Hepatocyte (in vitro differentiated cells): ENCODE results near the gene EBI3. TPM values are rescaled to one million over a fixed set of nuclear protein-coding genes. Genes with fewer than 3 reads are reported as not detected.

Experiments
- DNase-seq: peaks from one replicate; pipeline ENCODE4 v3.0.0-alpha.2; 2016; ENCODE audit warnings: low spot score
- H2AFZ ChIP-seq: fragments of 200-600 bp; sonication (generic); 2 replicates; pipeline ENCODE4 v1.6.0; 2016; ENCODE audit warnings: antibody characterized with exemption, mild to moderate bottlenecking
- H3K27ac ChIP-seq: fragments of 200-600 bp; sonication (generic); 2 replicates; pipeline ENCODE4 v1.5.1; 2016; ENCODE audit warnings: mild to moderate bottlenecking
- H3K27me3 ChIP-seq: fragments of 200-600 bp; sonication (generic); 2 replicates; pipeline ENCODE4 v1.6.1; 2016
- H3K36me3 ChIP-seq: fragments of 200-600 bp; sonication (generic); replicated peaks from 2 replicates; pipeline ENCODE4 v1.5.1; 2016; ENCODE audit warnings: low read depth; ENCODE audit not compliant: insufficient read depth
- H3K4me1 ChIP-seq: fragments of 200-600 bp; sonication (generic); 2 replicates; pipeline ENCODE4 v1.5.1; 2016; ENCODE audit warnings: mild to moderate bottlenecking, moderate library complexity; ENCODE audit not compliant: insufficient read depth
- H3K4me2 ChIP-seq: fragments of 200-600 bp; sonication (generic); 2 replicates; pipeline ENCODE4 v1.6.0; 2016
- H3K4me3 ChIP-seq: fragments of 200-600 bp; sonication (generic); 2 replicates; pipeline ENCODE4 v1.5.1; 2016; ENCODE audit warnings: mild to moderate bottlenecking
- H3K79me2 ChIP-seq: fragments of 200-600 bp; sonication (generic); 2 replicates; pipeline ENCODE4 v1.6.0; 2017; ENCODE audit warnings: mild to moderate bottlenecking
- H3K9me2 ChIP-seq: fragments of 200-600 bp; sonication (generic); replicated peaks from 2 replicates; pipeline ENCODE4 v1.6.0; 2017; ENCODE audit warnings: mild to moderate bottlenecking; ENCODE audit not compliant: insufficient read depth
- H3K9me3 ChIP-seq: fragments of 200-600 bp; sonication (generic); 2 replicates; pipeline ENCODE4 v1.5.1; 2016; ENCODE audit warnings: low read depth, mild to moderate bottlenecking
- H4K20me1 ChIP-seq: fragments of 200-600 bp; sonication (generic); 2 replicates; pipeline ENCODE4 v1.6.0; 2016; ENCODE audit warnings: mild to moderate bottlenecking; ENCODE audit not compliant: insufficient read depth, poor library complexity, severe bottlenecking
- EZH2 ChIP-seq: fragments of 200-600 bp; sonication (generic); IDR thresholded peaks from 2 replicates; pipeline ENCODE4 v1.6.1; 2016; ENCODE audit warnings: antibody characterized with exemption, mild to moderate bottlenecking, borderline replicate concordance
- EZH2phosphoT487 ChIP-seq: fragments of 200-600 bp; sonication (generic); IDR thresholded peaks from one replicate; pipeline ENCODE4 v1.6.1; 2018; ENCODE audit warnings: antibody characterized with exemption, mild to moderate bottlenecking, low read depth, moderate library complexity; ENCODE audit not compliant: unreplicated experiment, severe bottlenecking
- WGBS: methylation state at CpG from one replicate; pipeline ENCODE4 v1.1.6; 2016; ENCODE audit warnings: low lambda C conversion rate; ENCODE audit errors: missing lambda C conversion rate; 5-methylcytosine and 5-hydroxymethylcytosine counted together
- polyA plus RNA-seq: library from polyadenylated mRNA; unstranded; fragments of >200 nt; fragmentation: Nextera tagmentation; extraction: Ambion mirVana; gene quantifications from 2 replicates; pipeline ENCODE4 v1.2.1, GENCODE V29; 2016
- total RNA-seq: library from RNA; depleted of rRNA; stranded (reverse); fragments of >200 nt; gene quantifications from 2 replicates; pipeline ENCODE4 v1.2.3, GENCODE V29; 2014
- TF ChIP-seq, protein P1 (sequence below): fragments of 200-600 bp; sonication (generic); IDR thresholded peaks from 2 replicates; pipeline ENCODE4 v1.5.1; 2016; ENCODE audit warnings: antibody characterized with exemption, mild to moderate bottlenecking; ENCODE audit not compliant: poor library complexity

EBI3 gene
- total and polyA plus RNA-seq, 2 experiments from 2014 or later, result 3.0 to 7.6 TPM

DNA sequence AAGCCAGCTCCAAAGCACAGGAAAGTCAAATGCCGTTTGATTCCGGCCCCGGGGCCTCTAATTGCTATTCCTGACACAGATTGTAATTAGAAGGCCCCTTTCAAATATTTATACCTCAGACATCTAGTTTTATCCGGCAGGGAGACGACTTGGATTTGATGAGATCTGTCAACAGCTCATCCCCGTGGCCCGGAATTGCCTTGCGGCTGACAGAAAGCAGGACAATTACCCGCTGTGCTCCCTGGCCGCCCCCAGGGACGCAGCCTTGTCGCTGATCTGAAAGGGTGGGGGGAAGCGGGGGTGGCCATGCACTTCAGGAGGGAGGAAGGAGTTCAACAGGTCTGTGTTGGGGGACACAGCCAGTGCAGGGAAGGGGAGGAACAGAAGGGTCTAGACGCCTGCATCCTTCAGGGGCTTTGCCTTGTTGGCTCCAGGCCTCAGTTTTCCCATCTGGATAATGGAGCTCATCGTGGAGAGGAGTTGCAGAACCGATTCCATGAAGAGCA lies 47.9 kb downstream of the EBI3 start:
- Histone ChIP-seq H3K36me3 (no peaks in the 10 kb centered on the region), H3K27ac (no peak overlapping the region), H3K79me2 (no peaks in the 10 kb centered on the region), H3K4me1 (peaks cover 7% of the 10 kb centered on the region), H4K20me1 (no peaks in the 10 kb centered on the region), H3K9me3 (no peaks in the 10 kb centered on the region), H3K4me3 (no peak overlapping the region), H2AFZ (no peak overlapping the region), H3K4me2 (no peak overlapping the region), H3K9me2 (no peaks in the 10 kb centered on the region), H3K27me3 (peaks cover 47% of the 10 kb centered on the region)
- no peak for DNase-seq
- no peak for TF ChIP-seq EZH2phosphoT487
- TF ChIP-seq EZH2, result no peak
- TF ChIP-seq, protein P1, sequence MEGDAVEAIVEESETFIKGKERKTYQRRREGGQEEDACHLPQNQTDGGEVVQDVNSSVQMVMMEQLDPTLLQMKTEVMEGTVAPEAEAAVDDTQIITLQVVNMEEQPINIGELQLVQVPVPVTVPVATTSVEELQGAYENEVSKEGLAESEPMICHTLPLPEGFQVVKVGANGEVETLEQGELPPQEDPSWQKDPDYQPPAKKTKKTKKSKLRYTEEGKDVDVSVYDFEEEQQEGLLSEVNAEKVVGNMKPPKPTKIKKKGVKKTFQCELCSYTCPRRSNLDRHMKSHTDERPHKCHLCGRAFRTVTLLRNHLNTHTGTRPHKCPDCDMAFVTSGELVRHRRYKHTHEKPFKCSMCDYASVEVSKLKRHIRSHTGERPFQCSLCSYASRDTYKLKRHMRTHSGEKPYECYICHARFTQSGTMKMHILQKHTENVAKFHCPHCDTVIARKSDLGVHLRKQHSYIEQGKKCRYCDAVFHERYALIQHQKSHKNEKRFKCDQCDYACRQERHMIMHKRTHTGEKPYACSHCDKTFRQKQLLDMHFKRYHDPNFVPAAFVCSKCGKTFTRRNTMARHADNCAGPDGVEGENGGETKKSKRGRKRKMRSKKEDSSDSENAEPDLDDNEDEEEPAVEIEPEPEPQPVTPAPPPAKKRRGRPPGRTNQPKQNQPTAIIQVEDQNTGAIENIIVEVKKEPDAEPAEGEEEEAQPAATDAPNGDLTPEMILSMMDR, result no peak
- 34% methylated on average over 16 of the region's 16 CpGs for WGBS

DNA sequence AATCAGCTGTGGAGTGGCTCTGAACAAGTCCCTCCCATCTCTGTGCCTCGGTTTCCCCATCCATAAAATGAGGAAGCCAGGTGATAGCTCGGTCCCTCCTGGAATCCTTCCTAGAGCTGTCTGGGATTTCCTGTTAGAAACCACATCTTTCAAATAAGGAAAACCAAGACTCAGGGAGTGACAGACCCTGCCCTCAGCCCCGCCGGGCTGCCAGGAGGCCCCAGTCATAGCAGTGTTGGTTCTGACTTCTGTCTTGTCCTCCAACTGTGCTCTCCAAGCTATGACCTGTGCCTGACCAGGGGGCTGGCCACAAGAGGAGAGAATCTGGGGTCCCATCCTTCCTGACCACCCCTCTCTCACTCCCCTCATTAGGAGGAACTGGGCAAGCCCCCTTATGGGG lies 48.7 kb downstream of the EBI3 start:
- DNase-seq, result no peak
- Histone ChIP-seq H3K4me2 (no peak overlapping the region), H3K27ac (no peak overlapping the region), H3K9me3 (no peaks in the 10 kb centered on the region), H3K36me3 (no peaks in the 10 kb centered on the region), H4K20me1 (no peaks in the 10 kb centered on the region), H3K9me2 (no peaks in the 10 kb centered on the region), H3K27me3 (peaks cover 47% of the 10 kb centered on the region), H2AFZ (no peak overlapping the region), H3K4me3 (no peak overlapping the region), H3K79me2 (no peaks in the 10 kb centered on the region), H3K4me1 (peaks cover 7% of the 10 kb centered on the region)
- no peak for TF ChIP-seq EZH2phosphoT487
- TF ChIP-seq, protein P1, result no peak
- TF ChIP-seq EZH2, result no peak
- 24% methylated on average over 4 of the region's 4 CpGs for WGBS

DNA sequence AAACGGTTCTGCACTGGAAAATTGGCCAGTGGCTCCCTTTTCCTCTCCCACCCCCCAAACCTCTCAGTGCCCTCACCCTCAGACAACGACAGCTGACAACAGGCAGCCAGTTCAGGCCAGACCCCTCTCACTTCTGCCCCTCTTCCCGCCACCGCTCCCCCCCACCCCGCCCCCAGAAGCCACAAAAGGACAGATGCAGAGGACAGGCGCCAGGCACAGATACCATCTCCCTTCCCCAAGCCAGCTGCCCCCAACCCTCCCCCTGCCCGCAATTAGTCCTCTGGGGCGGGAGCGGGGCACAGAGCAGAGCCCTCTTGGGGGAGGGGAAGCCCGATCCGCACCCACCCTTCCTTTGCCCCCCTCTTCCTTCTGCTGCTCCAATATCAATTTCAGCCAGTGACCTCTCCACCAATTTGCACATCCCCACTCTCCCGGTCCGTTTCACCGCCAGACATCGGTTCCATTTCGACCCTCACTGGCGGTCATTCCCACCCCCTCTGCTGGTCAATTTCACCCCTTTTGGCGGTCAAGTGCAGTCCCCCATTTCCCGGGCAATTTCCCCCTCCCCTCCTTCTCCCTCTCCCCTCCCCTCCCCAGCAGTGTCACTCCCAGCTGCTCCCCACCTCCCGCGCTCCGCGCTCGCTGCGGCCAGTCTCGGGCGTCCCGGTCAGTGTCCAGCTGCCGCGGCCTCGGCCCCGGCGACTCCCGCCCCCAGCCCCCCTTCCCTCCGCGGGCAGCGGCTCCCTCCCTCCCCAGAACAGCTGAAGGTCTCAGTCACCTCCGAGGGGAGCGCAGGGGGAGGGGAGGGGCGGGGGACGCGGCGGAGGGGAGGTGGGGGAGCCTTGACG lies 49.3 kb downstream of the EBI3 start, which contains the start of gene SHD:
Gene SHD (plus strand): TSS at position 848 of the 848 bp plus-strand sequence. CDS start 798 bp downstream, outside the sequence.
- H3K9me2 ChIP-seq, result no peaks in the 10 kb centered on the region
- peaks cover 47% of the 10 kb centered on the region for H3K27me3 ChIP-seq
- H4K20me1 ChIP-seq, result no peaks in the 10 kb centered on the region
- peak within 1 kb of the TSS; percentile 29 for H3K4me3 ChIP-seq
- no peaks in the 10 kb centered on the region for H3K79me2 ChIP-seq
- H3K9me3 ChIP-seq, result no peaks in the 10 kb centered on the region
- no peaks in the 10 kb centered on the region for H3K36me3 ChIP-seq
- 10% methylated on average over 5 of the region's 44 CpGs for WGBS
- H3K27ac ChIP-seq, result no peak within 1 kb of the TSS
- peak within 1 kb of the TSS; percentile 93 for H3K4me2 ChIP-seq
- peaks cover 7% of the 10 kb centered on the region for H3K4me1 ChIP-seq
- no peak for TF ChIP-seq EZH2phosphoT487
- TF ChIP-seq, protein P1, result no peak
- TF ChIP-seq EZH2, result no peak
- H2AFZ ChIP-seq, result peak within 1 kb of the TSS; percentile 31
- DNase-seq, result no peak
